Measurements from ENCODE around the gene PLPPR1. TPM values are rescaled to one million over a fixed set of nuclear protein-coding genes. Genes with fewer than 3 reads are reported as not detected.

PLPPR1 gene
- total and polyA plus RNA-seq, 4 donors = 1.2 to 26.3 (median 2.4) TPM

DNA sequence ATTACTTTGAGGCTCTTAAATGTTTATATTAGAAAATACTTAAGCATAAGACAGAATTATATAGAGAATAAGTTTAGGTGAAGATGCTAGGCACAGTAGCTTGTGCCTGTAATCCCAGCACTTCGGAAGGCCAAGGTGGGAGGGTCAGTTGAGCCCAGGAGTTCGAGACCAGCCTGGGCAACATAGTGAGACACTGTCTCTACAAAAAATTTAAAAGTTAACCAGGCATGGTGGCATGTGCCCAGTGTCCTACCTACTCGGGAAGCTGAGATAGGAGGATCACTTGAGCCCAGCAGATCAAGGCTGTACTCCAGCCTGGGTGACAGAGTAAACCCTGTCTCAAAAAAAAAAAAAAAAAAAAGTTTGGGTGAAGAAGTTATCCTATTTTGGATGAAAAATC lies 294.6 kb downstream of the PLPPR1 start:
- Histone ChIP-seq H3K27ac (ENCODE audit: low read depth in 1 of 2, low read length in 2 of 2) (peak overlapping the region; percentile 94 to 99), H3K9me3 (ENCODE audit: control insufficient read depth in 4 of 4, low read length in 3 of 4) (no peaks in the 10 kb centered on the region), H3K36me3 (ENCODE audit: control insufficient read depth in 4 of 4, insufficient read depth in 3 of 4, low read depth in 1 of 4, low read length in 3 of 4) (no peaks in the 10 kb centered on the region), H3K27me3 (ENCODE audit: control insufficient read depth in 4 of 4, insufficient read depth in 4 of 4, low read length in 3 of 4) (no peaks in the 10 kb centered on the region), H3K4me3 (ENCODE audit: low read depth in 1 of 3, low read length in 3 of 3) (no peak overlapping the region), H3K4me1 (ENCODE audit: control insufficient read depth in 4 of 4, insufficient read depth in 4 of 4, low read length in 3 of 4) (peaks cover 14 to 45% (median 40%) of the 10 kb centered on the region in 4 donors), H3K9ac (ENCODE audit: low read depth in 1 of 2, low read length in 2 of 2) (peak overlapping the region in 1 of 2 donors; percentile 22)
- 55% methylated on average over 3 of the region's 3 CpGs for WGBS
- TF ChIP-seq, protein P1, sequence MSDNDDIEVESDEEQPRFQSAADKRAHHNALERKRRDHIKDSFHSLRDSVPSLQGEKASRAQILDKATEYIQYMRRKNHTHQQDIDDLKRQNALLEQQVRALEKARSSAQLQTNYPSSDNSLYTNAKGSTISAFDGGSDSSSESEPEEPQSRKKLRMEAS (IDR thresholded peaks at IDR 0.05) = no peak
- TF ChIP-seq GABPA (IDR thresholded peaks at IDR 0.05 in 1 of 2, conservative IDR thresholded peaks at IDR 0.05 in 1 of 2) (no peak), NR2F2 (IDR thresholded peaks at IDR 0.05) (no peak), EGR1 (IDR thresholded peaks at IDR 0.05; ENCODE audit: low read depth in 2 of 2) (no peak), SP1 (IDR thresholded peaks at IDR 0.05) (no peak), HNF4A (conservative IDR thresholded peaks at IDR 0.05) (no peak), YY1 (IDR thresholded peaks at IDR 0.05) (no peak)
- no peak for DNase-seq (ENCODE audit: low spot score)

DNA sequence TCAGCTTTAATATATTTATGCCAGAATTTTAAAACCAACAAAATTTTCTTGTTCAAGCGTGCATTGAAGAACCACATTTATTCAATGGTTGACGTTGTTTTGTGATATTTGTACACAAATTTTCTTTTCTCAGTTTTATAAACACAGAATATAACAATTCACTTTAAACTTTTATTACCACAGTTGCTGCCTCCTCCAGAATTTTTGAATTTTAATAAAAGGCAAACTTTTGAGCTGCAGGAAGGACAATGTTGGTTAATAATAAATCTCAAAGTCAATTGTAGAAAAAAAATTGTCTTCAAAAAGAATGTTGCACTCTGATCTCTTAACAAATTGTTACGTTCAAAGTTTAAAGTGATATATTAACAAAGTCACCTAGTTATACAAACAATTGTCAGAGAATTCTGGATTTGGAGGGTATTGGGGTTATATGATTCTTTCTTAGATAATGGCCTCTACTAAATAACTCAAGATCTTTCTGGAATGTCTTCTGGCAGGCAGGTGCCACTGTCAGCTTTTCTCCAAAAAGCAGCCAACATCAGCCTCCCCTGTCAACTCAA lies 295.8 kb downstream of the PLPPR1 start:
- Histone ChIP-seq H3K27ac (ENCODE audit: low read depth in 1 of 2, low read length in 2 of 2) (peak overlapping the region; percentile 94 to 99), H3K4me3 (ENCODE audit: low read depth in 1 of 3, low read length in 3 of 3) (no peak overlapping the region), H3K9me3 (ENCODE audit: control insufficient read depth in 4 of 4, low read length in 3 of 4) (no peaks in the 10 kb centered on the region), H3K27me3 (ENCODE audit: control insufficient read depth in 4 of 4, insufficient read depth in 4 of 4, low read length in 3 of 4) (no peaks in the 10 kb centered on the region), H3K4me1 (ENCODE audit: control insufficient read depth in 4 of 4, insufficient read depth in 4 of 4, low read length in 3 of 4) (peaks cover 8 to 50% (median 39%) of the 10 kb centered on the region in 4 donors), H3K36me3 (ENCODE audit: control insufficient read depth in 4 of 4, insufficient read depth in 3 of 4, low read depth in 1 of 4, low read length in 3 of 4) (no peaks in the 10 kb centered on the region), H3K9ac (ENCODE audit: low read depth in 1 of 2, low read length in 2 of 2) (peak overlapping the region in 1 of 2 donors; percentile 88)
- WGBS = 37% methylated on average over 3 of the region's 3 CpGs
- no peak for TF ChIP-seq NR2F2 (IDR thresholded peaks at IDR 0.05)
- TF ChIP-seq, protein P2, sequence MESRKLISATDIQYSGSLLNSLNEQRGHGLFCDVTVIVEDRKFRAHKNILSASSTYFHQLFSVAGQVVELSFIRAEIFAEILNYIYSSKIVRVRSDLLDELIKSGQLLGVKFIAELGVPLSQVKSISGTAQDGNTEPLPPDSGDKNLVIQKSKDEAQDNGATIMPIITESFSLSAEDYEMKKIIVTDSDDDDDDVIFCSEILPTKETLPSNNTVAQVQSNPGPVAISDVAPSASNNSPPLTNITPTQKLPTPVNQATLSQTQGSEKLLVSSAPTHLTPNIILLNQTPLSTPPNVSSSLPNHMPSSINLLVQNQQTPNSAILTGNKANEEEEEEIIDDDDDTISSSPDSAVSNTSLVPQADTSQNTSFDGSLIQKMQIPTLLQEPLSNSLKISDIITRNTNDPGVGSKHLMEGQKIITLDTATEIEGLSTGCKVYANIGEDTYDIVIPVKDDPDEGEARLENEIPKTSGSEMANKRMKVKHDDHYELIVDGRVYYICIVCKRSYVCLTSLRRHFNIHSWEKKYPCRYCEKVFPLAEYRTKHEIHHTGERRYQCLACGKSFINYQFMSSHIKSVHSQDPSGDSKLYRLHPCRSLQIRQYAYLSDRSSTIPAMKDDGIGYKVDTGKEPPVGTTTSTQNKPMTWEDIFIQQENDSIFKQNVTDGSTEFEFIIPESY (IDR thresholded peaks at IDR 0.05) = peak; percentile 35
- peak; percentile 68 for TF ChIP-seq SP1 (IDR thresholded peaks at IDR 0.05)
- TF ChIP-seq, protein P3, sequence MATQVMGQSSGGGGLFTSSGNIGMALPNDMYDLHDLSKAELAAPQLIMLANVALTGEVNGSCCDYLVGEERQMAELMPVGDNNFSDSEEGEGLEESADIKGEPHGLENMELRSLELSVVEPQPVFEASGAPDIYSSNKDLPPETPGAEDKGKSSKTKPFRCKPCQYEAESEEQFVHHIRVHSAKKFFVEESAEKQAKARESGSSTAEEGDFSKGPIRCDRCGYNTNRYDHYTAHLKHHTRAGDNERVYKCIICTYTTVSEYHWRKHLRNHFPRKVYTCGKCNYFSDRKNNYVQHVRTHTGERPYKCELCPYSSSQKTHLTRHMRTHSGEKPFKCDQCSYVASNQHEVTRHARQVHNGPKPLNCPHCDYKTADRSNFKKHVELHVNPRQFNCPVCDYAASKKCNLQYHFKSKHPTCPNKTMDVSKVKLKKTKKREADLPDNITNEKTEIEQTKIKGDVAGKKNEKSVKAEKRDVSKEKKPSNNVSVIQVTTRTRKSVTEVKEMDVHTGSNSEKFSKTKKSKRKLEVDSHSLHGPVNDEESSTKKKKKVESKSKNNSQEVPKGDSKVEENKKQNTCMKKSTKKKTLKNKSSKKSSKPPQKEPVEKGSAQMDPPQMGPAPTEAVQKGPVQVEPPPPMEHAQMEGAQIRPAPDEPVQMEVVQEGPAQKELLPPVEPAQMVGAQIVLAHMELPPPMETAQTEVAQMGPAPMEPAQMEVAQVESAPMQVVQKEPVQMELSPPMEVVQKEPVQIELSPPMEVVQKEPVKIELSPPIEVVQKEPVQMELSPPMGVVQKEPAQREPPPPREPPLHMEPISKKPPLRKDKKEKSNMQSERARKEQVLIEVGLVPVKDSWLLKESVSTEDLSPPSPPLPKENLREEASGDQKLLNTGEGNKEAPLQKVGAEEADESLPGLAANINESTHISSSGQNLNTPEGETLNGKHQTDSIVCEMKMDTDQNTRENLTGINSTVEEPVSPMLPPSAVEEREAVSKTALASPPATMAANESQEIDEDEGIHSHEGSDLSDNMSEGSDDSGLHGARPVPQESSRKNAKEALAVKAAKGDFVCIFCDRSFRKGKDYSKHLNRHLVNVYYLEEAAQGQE (IDR thresholded peaks at IDR 0.05) = peak; percentile 27
- TF ChIP-seq, protein P4, sequence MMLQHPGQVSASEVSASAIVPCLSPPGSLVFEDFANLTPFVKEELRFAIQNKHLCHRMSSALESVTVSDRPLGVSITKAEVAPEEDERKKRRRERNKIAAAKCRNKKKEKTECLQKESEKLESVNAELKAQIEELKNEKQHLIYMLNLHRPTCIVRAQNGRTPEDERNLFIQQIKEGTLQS (IDR thresholded peaks at IDR 0.05) = peak; percentile 15
- TF ChIP-seq FOXA2 (IDR thresholded peaks at IDR 0.05) = no peak
- TF ChIP-seq HNF4G (IDR thresholded peaks at IDR 0.05) = peak; percentile 71
- peak; percentile 31 for TF ChIP-seq FOXA1 (IDR thresholded peaks at IDR 0.05)
- peak; percentile 92 to 93 for TF ChIP-seq HNF4A (conservative IDR thresholded peaks at IDR 0.05)
- peak; percentile 46 to 69 for TF ChIP-seq RXRA (IDR thresholded peaks at IDR 0.05)
- TF ChIP-seq, protein P5, sequence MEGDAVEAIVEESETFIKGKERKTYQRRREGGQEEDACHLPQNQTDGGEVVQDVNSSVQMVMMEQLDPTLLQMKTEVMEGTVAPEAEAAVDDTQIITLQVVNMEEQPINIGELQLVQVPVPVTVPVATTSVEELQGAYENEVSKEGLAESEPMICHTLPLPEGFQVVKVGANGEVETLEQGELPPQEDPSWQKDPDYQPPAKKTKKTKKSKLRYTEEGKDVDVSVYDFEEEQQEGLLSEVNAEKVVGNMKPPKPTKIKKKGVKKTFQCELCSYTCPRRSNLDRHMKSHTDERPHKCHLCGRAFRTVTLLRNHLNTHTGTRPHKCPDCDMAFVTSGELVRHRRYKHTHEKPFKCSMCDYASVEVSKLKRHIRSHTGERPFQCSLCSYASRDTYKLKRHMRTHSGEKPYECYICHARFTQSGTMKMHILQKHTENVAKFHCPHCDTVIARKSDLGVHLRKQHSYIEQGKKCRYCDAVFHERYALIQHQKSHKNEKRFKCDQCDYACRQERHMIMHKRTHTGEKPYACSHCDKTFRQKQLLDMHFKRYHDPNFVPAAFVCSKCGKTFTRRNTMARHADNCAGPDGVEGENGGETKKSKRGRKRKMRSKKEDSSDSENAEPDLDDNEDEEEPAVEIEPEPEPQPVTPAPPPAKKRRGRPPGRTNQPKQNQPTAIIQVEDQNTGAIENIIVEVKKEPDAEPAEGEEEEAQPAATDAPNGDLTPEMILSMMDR (IDR thresholded peaks at IDR 0.05; ENCODE audit: low read depth, low read length, missing input control) = no peak
- peak; percentile 9 to 74 for TF ChIP-seq JUND (IDR thresholded peaks at IDR 0.05)
- DNase-seq (ENCODE audit: low spot score) = no peak
